HepG2 (cell line): Measurements from ENCODE around the gene ARG1. TPM values are rescaled to one million over a fixed set of nuclear protein-coding genes. Genes with fewer than 3 reads are reported as not detected.

Experiments used
- DNMT3B ChIP-seq: conservative IDR thresholded peaks from 2 replicates; pipeline ENCODE4 v1.6.1; 2016; ENCODE audit warnings: missing biosample characterization, control low read depth
- HMG20A ChIP-seq: IDR thresholded peaks from 2 replicates; pipeline ENCODE4 v1.6.1; 2016; ENCODE audit warnings: borderline replicate concordance
- IRF9 ChIP-seq: sonication (generic); formaldehyde crosslinking; IDR thresholded peaks from 2 replicates; pipeline ENCODE4 v1.8.0; 2022; ENCODE audit warnings: missing genetic modification reagents, mild to moderate bottlenecking, borderline replicate concordance
- MLLT10 ChIP-seq: sonication (generic); formaldehyde crosslinking; IDR thresholded peaks from 2 replicates; pipeline ENCODE4 v1.4.0; 2020; ENCODE audit warnings: missing genetic modification reagents
- ZBTB26 ChIP-seq: IDR thresholded peaks from 2 replicates; pipeline ENCODE4 v1.6.1; 2016; ENCODE audit warnings: missing compliant biosample characterization, missing genetic modification reagents, borderline replicate concordance
- ZFP91 ChIP-seq: sonication (generic); formaldehyde crosslinking; IDR thresholded peaks from 2 replicates; pipeline ENCODE4 v1.9.0; 2022; ENCODE audit warnings: missing genetic modification reagents, mild to moderate bottlenecking, borderline replicate concordance
- ZNF710 ChIP-seq: sonication (generic); formaldehyde crosslinking; IDR thresholded peaks from 2 replicates; pipeline ENCODE4 v1.5.0; 2020; ENCODE audit warnings: mild to moderate bottlenecking, missing genetic modification reagents, borderline replicate concordance
- polyA plus RNA-seq, 8 experiments: library from polyadenylated mRNA; depleted of rRNA in 3 of 8; stranded (reverse) in 7 of 8; unstranded in 1 of 8; fragments of >200 nt; fragmentation: Illumina TruSeq in 4 of 8; extraction: Trizol in 4 of 8; gene quantifications; 2 replicates each; pipeline versions ENCODE4 v1.2.1 to v1.2.3, GENCODE V29; 2011 to 2016; ENCODE audit warnings: low read depth in 4 of 8, missing spikeins in 1 of 8, mixed read lengths in 1 of 8; ENCODE audit not compliant: insufficient read depth in 1 of 8
- total RNA-seq, 5 experiments: library from RNA; depleted of rRNA; stranded (reverse); fragments of >200 nt; fragmentation: Illumina TruSeq; extraction: Trizol; gene quantifications; 2 replicates each; pipeline ENCODE4 v1.2.3, GENCODE V29; 2016; ENCODE audit warnings: low read depth in 1 of 5
- TF ChIP-seq, protein P1 (sequence below): sonication (generic); formaldehyde crosslinking; IDR thresholded peaks from 2 replicates; pipeline ENCODE4 v1.5.0; 2020; ENCODE audit warnings: mild to moderate bottlenecking, missing genetic modification reagents, borderline replicate concordance
- TF ChIP-seq, protein P2 (sequence below): sonication (generic); formaldehyde crosslinking; IDR thresholded peaks from 2 replicates; pipeline ENCODE4 v1.4.0; 2020; ENCODE audit warnings: mild to moderate bottlenecking, missing genetic modification reagents

The ARG1 gene
- total and polyA plus RNA-seq, 2 of the 13 experiments (the other 11 are each of a cell fraction or from before 2014, with no cell fraction given): 2.2 to 11.2 TPM

DNA sequence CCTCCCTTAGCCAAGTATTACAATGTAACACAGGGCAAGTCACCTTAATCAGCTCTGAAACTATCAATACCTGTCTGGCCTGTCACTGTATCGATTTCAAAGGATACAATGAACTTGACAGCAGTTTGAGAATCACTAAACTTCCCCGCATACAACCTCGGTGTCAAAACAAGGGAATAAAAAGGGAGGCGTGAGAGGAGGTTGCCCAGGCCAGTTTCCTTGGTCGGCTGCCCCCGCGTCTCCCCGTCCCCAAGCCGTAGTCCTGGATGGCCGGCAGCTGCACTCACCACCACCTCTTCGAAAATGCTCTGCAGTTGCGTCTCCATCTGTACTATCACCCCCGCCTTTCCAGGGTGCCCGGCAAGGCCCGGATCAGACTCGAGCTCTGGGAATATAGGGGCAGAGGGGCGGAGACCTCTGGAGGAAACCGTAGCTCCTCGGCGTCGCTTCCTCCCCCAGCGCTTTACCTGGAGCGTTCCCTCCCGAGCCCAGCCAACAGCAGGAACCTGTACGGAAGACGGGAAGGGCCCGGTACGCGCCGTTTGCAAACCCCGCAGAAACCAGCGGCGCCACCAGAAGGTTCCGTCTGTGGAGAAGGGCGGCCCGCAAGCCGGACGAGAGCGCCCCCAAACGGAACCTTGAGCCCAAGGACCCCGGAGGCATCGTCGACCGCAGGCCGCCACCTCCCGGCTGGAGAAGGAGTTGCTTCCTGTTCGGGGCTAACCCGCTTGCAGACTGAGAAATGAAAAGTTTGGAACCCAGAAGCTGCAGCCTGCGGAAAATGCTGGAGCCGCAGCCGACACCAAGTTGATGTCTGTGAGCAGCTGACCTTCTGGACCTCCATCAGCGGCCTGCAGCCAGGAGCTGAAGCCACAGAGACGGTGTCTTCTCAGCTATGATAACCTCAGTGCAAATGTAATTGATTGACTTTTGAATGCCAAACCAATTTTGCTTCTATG lies 55.0 kb downstream of the ARG1 start, which contains the start of gene MED23 (continued):
- TF ChIP-seq, protein P1, sequence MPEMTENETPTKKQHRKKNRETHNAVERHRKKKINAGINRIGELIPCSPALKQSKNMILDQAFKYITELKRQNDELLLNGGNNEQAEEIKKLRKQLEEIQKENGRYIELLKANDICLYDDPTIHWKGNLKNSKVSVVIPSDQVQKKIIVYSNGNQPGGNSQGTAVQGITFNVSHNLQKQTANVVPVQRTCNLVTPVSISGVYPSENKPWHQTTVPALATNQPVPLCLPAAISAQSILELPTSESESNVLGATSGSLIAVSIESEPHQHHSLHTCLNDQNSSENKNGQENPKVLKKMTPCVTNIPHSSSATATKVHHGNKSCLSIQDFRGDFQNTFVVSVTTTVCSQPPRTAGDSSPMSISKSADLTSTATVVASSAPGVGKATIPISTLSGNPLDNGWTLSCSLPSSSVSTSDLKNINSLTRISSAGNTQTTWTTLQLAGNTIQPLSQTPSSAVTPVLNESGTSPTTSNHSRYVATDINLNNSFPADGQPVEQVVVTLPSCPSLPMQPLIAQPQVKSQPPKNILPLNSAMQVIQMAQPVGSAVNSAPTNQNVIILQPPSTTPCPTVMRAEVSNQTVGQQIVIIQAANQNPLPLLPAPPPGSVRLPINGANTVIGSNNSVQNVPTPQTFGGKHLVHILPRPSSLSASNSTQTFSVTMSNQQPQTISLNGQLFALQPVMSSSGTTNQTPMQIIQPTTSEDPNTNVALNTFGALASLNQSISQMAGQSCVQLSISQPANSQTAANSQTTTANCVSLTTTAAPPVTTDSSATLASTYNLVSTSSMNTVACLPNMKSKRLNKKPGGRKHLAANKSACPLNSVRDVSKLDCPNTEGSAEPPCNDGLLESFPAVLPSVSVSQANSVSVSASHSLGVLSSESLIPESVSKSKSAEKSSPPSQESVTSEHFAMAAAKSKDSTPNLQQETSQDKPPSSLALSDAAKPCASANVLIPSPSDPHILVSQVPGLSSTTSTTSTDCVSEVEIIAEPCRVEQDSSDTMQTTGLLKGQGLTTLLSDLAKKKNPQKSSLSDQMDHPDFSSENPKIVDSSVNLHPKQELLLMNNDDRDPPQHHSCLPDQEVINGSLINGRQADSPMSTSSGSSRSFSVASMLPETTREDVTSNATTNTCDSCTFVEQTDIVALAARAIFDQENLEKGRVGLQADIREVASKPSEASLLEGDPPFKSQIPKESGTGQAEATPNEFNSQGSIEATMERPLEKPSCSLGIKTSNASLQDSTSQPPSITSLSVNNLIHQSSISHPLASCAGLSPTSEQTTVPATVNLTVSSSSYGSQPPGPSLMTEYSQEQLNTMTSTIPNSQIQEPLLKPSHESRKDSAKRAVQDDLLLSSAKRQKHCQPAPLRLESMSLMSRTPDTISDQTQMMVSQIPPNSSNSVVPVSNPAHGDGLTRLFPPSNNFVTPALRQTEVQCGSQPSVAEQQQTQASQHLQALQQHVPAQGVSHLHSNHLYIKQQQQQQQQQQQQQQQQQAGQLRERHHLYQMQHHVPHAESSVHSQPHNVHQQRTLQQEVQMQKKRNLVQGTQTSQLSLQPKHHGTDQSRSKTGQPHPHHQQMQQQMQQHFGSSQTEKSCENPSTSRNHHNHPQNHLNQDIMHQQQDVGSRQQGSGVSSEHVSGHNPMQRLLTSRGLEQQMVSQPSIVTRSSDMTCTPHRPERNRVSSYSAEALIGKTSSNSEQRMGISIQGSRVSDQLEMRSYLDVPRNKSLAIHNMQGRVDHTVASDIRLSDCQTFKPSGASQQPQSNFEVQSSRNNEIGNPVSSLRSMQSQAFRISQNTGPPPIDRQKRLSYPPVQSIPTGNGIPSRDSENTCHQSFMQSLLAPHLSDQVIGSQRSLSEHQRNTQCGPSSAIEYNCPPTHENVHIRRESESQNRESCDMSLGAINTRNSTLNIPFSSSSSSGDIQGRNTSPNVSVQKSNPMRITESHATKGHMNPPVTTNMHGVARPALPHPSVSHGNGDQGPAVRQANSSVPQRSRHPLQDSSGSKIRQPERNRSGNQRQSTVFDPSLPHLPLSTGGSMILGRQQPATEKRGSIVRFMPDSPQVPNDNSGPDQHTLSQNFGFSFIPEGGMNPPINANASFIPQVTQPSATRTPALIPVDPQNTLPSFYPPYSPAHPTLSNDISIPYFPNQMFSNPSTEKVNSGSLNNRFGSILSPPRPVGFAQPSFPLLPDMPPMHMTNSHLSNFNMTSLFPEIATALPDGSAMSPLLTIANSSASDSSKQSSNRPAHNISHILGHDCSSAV (CRISPR knock-in tag): peak; percentile 97; the same call in 1 of the 2 replicates
- TF ChIP-seq ZNF710 (CRISPR knock-in tag) (peak; percentile 96; the same call in 1 of the 2 replicates), HMG20A (CRISPR knock-in tag) (peak; percentile 64; the same call in 1 of the 2 replicates), IRF9 (CRISPR knock-in tag) (peak; percentile 100), ZFP91 (CRISPR knock-in tag) (peak; percentile 99), MLLT10 (CRISPR knock-in tag) (0 out of 2 replicates have a peak, but pooled peaks have one; percentile 32), ZBTB26 (peak; percentile 95), DNMT3B (no peak; the same call in 1 of the 2 replicates)
- TF ChIP-seq, protein P2, sequence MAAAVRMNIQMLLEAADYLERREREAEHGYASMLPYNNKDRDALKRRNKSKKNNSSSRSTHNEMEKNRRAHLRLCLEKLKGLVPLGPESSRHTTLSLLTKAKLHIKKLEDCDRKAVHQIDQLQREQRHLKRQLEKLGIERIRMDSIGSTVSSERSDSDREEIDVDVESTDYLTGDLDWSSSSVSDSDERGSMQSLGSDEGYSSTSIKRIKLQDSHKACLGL (CRISPR knock-in tag): peak; percentile 87
